ENCODE results near the gene DGUOK.

The DGUOK gene

GRCh38 chr2:73908689-73909652, 17.7 kb upstream of the DGUOK start:
- H3K9ac ChIP-seq (ENCODE audit: low read depth, low read length), result no peak overlapping the region
- no peaks in the 10 kb centered on the region for H3K36me3 ChIP-seq (ENCODE audit: insufficient read depth, low read length)
- H3K9me3 ChIP-seq (ENCODE audit: control insufficient read depth, insufficient read depth, low read length), result no peaks in the 10 kb centered on the region
- H3K4me1 ChIP-seq (ENCODE audit: insufficient read depth, low read length), result no peaks in the 10 kb centered on the region

GRCh38 chr2:73910873-73911547, 15.7 kb upstream of the DGUOK start:
- H3K4me1 ChIP-seq (ENCODE audit: insufficient read depth, low read length), result no peaks in the 10 kb centered on the region
- no peaks in the 10 kb centered on the region for H3K36me3 ChIP-seq (ENCODE audit: insufficient read depth, low read length)
- no peak overlapping the region for H3K9ac ChIP-seq (ENCODE audit: low read depth, low read length)
- H3K9me3 ChIP-seq (ENCODE audit: control insufficient read depth, insufficient read depth, low read length), result no peaks in the 10 kb centered on the region

GRCh38 chr2:73911548-73912208, 15.0 kb upstream of the DGUOK start:
- Histone ChIP-seq H3K9ac (ENCODE audit: low read depth, low read length) (no peak overlapping the region), H3K9me3 (ENCODE audit: control insufficient read depth, insufficient read depth, low read length) (no peaks in the 10 kb centered on the region), H3K36me3 (ENCODE audit: insufficient read depth, low read length) (no peaks in the 10 kb centered on the region), H3K4me1 (ENCODE audit: insufficient read depth, low read length) (no peaks in the 10 kb centered on the region)

- Histone ChIP-seq H3K9ac (ENCODE audit: low read depth, low read length) (no peak overlapping the region), H3K9me3 (ENCODE audit: control insufficient read depth, insufficient read depth, low read length) (no peaks in the 10 kb centered on the region), H3K4me1 (ENCODE audit: insufficient read depth, low read length) (no peaks in the 10 kb centered on the region), H3K36me3 (ENCODE audit: insufficient read depth, low read length) (no peaks in the 10 kb centered on the region)
These were observed 13.1 kb upstream of the DGUOK start for GRCh38 chr2:73913414-73914054.

GRCh38 chr2:73914667-73915066, 12.0 kb upstream of the DGUOK start:
- Histone ChIP-seq H3K9me3 (ENCODE audit: control insufficient read depth, insufficient read depth, low read length) (no peaks in the 10 kb centered on the region), H3K4me1 (ENCODE audit: insufficient read depth, low read length) (no peaks in the 10 kb centered on the region), H3K36me3 (ENCODE audit: insufficient read depth, low read length) (no peaks in the 10 kb centered on the region), H3K9ac (ENCODE audit: low read depth, low read length) (no peak overlapping the region)

GRCh38 chr2:73915437-73915993, 11.2 kb upstream of the DGUOK start:
- H3K9me3 ChIP-seq (ENCODE audit: control insufficient read depth, insufficient read depth, low read length), result no peaks in the 10 kb centered on the region
- H3K9ac ChIP-seq (ENCODE audit: low read depth, low read length), result no peak overlapping the region
- no peaks in the 10 kb centered on the region for H3K4me1 ChIP-seq (ENCODE audit: insufficient read depth, low read length)
- no peaks in the 10 kb centered on the region for H3K36me3 ChIP-seq (ENCODE audit: insufficient read depth, low read length)

- Histone ChIP-seq H3K4me1 (ENCODE audit: insufficient read depth, low read length) (no peaks in the 10 kb centered on the region; the same call in 1 of the 2 replicates), H3K9ac (ENCODE audit: low read depth, low read length) (no peak overlapping the region), H3K36me3 (ENCODE audit: insufficient read depth, low read length) (no peaks in the 10 kb centered on the region), H3K9me3 (ENCODE audit: control insufficient read depth, insufficient read depth, low read length) (no peaks in the 10 kb centered on the region)
These were observed 10.0 kb upstream of the DGUOK start for GRCh38 chr2:73916666-73917065.

GRCh38 chr2:73917296-73917695, 9.4 kb upstream of the DGUOK start:
- no peak overlapping the region for H3K9ac ChIP-seq (ENCODE audit: low read depth, low read length)
- no peaks in the 10 kb centered on the region for H3K9me3 ChIP-seq (ENCODE audit: control insufficient read depth, insufficient read depth, low read length)
- H3K4me1 ChIP-seq (ENCODE audit: insufficient read depth, low read length), result no peaks in the 10 kb centered on the region; the same call in 1 of the 2 replicates
- no peaks in the 10 kb centered on the region for H3K36me3 ChIP-seq (ENCODE audit: insufficient read depth, low read length)

GRCh38 chr2:73917696-73918207, 8.9 kb upstream of the DGUOK start:
- H3K36me3 ChIP-seq (ENCODE audit: insufficient read depth, low read length), result no peaks in the 10 kb centered on the region

GRCh38 chr2:73918856-73919255, 7.8 kb upstream of the DGUOK start:
- Histone ChIP-seq H3K9ac (ENCODE audit: low read depth, low read length) (no peak overlapping the region), H3K4me1 (ENCODE audit: insufficient read depth, low read length) (no peaks in the 10 kb centered on the region; the same call in 1 of the 2 replicates), H3K9me3 (ENCODE audit: control insufficient read depth, insufficient read depth, low read length) (no peaks in the 10 kb centered on the region), H3K36me3 (ENCODE audit: insufficient read depth, low read length) (no peaks in the 10 kb centered on the region)

More at GRCh38 chr2:73917696-73918207, 8.9 kb upstream of the DGUOK start:
- Histone ChIP-seq H3K4me1 (ENCODE audit: insufficient read depth, low read length) (no peaks in the 10 kb centered on the region; the same call in 1 of the 2 replicates), H3K9me3 (ENCODE audit: control insufficient read depth, insufficient read depth, low read length) (no peaks in the 10 kb centered on the region), H3K9ac (ENCODE audit: low read depth, low read length) (no peak overlapping the region)

GRCh38 chr2:73919596-73920228, 7.0 kb upstream of the DGUOK start:
- H3K9ac ChIP-seq (ENCODE audit: low read depth, low read length), result no peak overlapping the region
- no peaks in the 10 kb centered on the region; the same call in 1 of the 2 replicates for H3K4me1 ChIP-seq (ENCODE audit: insufficient read depth, low read length)
- no peaks in the 10 kb centered on the region for H3K36me3 ChIP-seq (ENCODE audit: insufficient read depth, low read length)
- H3K9me3 ChIP-seq (ENCODE audit: control insufficient read depth, insufficient read depth, low read length), result no peaks in the 10 kb centered on the region

- H3K36me3 ChIP-seq (ENCODE audit: insufficient read depth, low read length), result no peaks in the 10 kb centered on the region
- no peaks in the 10 kb centered on the region for H3K9me3 ChIP-seq (ENCODE audit: control insufficient read depth, insufficient read depth, low read length)
- H3K4me1 ChIP-seq (ENCODE audit: insufficient read depth, low read length), result peaks cover 1% of the 10 kb centered on the region
- peak overlapping the region; percentile 15; the same call in 1 of the 2 replicates for H3K9ac ChIP-seq (ENCODE audit: low read depth, low read length)
These were observed 5.8 kb upstream of the DGUOK start for GRCh38 chr2:73920577-73921545.
